Suprapubic skin (tissue), 4 donors: ENCODE measurements around the gene USP19. TPM values are rescaled to one million over a fixed set of nuclear protein-coding genes. Genes with fewer than 3 reads are reported as not detected.

ENCODE experiments used
- DNase-seq, 2 donors: peaks; one replicate each; pipeline ENCODE4 v3.0.0-alpha.2; 2019; ENCODE audit warnings: low spot score in 2 of 2
- H3K27ac ChIP-seq: fragments of 200-600 bp; sonication (generic); one replicate; pipeline ENCODE4 v1.5.1; 2019
- H3K27me3 ChIP-seq: fragments of 200-600 bp; sonication (generic); one replicate; pipeline ENCODE4 v1.5.1; 2019
- H3K36me3 ChIP-seq: fragments of 200-600 bp; sonication (generic); one replicate; pipeline ENCODE4 v1.5.1; 2019
- H3K4me1 ChIP-seq: fragments of 200-600 bp; sonication (generic); one replicate; pipeline ENCODE4 v1.5.1; 2019
- H3K4me3 ChIP-seq: fragments of 200-600 bp; sonication (generic); one replicate; pipeline ENCODE4 v1.5.1; 2019; ENCODE audit warnings: mild to moderate bottlenecking
- H3K9me3 ChIP-seq: fragments of 200-600 bp; sonication (generic); one replicate; pipeline ENCODE4 v1.5.1; 2019
- CTCF ChIP-seq, 2 donors: fragments of 200-600 bp in 1 of 2; fragments of 450-650 bp in 1 of 2; sonication (generic) in 1 of 2; IDR thresholded peaks; one replicate each; pipeline ENCODE4 v1.5.1; 2016 to 2019; ENCODE audit warnings: antibody characterized with exemption in 2 of 2, mild to moderate bottlenecking in 1 of 2, moderate library complexity in 1 of 2
- EP300 ChIP-seq: sonication (generic); formaldehyde crosslinking; IDR thresholded peaks from one replicate; pipeline ENCODE4 v1.6.1; 2017; ENCODE audit warnings: antibody characterized with exemption
- POLR2A ChIP-seq, 2 donors: fragments of 450-650 bp; IDR thresholded peaks; one replicate each; pipeline ENCODE4 v1.6.1; 2017; ENCODE audit warnings: antibody characterized with exemption in 2 of 2, mild to moderate bottlenecking in 2 of 2, moderate library complexity in 2 of 2
- POLR2AphosphoS5 ChIP-seq, 3 donors: sonication (generic); formaldehyde crosslinking; IDR thresholded peaks; one replicate each; pipeline ENCODE4 v1.6.1; 2017; ENCODE audit warnings: antibody characterized with exemption in 3 of 3
- WGBS: methylation state at CpG from one replicate; pipeline ENCODE4 v1.1.5; 2018; 5-methylcytosine and 5-hydroxymethylcytosine counted together
- total RNA-seq, 4 donors: library from RNA; depleted of rRNA; stranded (reverse); fragments of >200 nt; gene quantifications; one replicate each; pipeline ENCODE4 v1.1.0, GENCODE V29; 2016

USP19 gene
- total RNA-seq, 4 donors from 2014 or later, result 46.1 to 82.1 (median 76.0) TPM

GRCh38 chr3:49121132-49121736 lies 611 bp upstream of the USP19 start:
- DNase-seq, result no peak
- peaks cover 26% of the 10 kb centered on the region for H3K4me1 ChIP-seq
- no peaks in the 10 kb centered on the region for H3K9me3 ChIP-seq
- H3K4me3 ChIP-seq, result peak overlapping the region; percentile 62
- peak overlapping the region; percentile 89 for H3K27ac ChIP-seq
- peaks cover 75% of the 10 kb centered on the region for H3K36me3 ChIP-seq
- 75% methylated on average over 13 of the region's 17 CpGs for WGBS
- no peaks in the 10 kb centered on the region for H3K27me3 ChIP-seq
- TF ChIP-seq EP300 (no peak), CTCF (IDR thresholded peaks at IDR 0.05) (no peak), POLR2A (IDR thresholded peaks at IDR 0.05) (no peak), POLR2AphosphoS5 (IDR thresholded peaks at IDR 0.05) (no peak)

GRCh38 chr3:49120096-49120437 lies 556 bp downstream of the USP19 start:
- WGBS, result 0% methylated on average over 9 of the region's 9 CpGs
- peak overlapping the region; percentile 89 for H3K27ac ChIP-seq
- peaks cover 26% of the 10 kb centered on the region for H3K4me1 ChIP-seq
- H3K9me3 ChIP-seq, result no peaks in the 10 kb centered on the region
- H3K4me3 ChIP-seq, result peak overlapping the region; percentile 62
- H3K36me3 ChIP-seq, result peaks cover 75% of the 10 kb centered on the region
- no peaks in the 10 kb centered on the region for H3K27me3 ChIP-seq
- TF ChIP-seq POLR2A (IDR thresholded peaks at IDR 0.05) (no peak), CTCF (IDR thresholded peaks at IDR 0.05) (no peak), EP300 (no peak), POLR2AphosphoS5 (IDR thresholded peaks at IDR 0.05) (no peak)
- no peak for DNase-seq

- Histone ChIP-seq H3K4me1 (peaks cover 26% of the 10 kb centered on the region), H3K27ac (peak overlapping the region; percentile 89), H3K36me3 (peaks cover 75% of the 10 kb centered on the region), H3K27me3 (no peaks in the 10 kb centered on the region), H3K9me3 (no peaks in the 10 kb centered on the region), H3K4me3 (peak overlapping the region; percentile 62)
- no peak for TF ChIP-seq EP300
- TF ChIP-seq POLR2A (IDR thresholded peaks at IDR 0.05), result no peak
- TF ChIP-seq POLR2AphosphoS5 (IDR thresholded peaks at IDR 0.05), result no peak
- no peak for TF ChIP-seq CTCF (IDR thresholded peaks at IDR 0.05)
- WGBS, result 40% methylated on average over 3 of the region's 3 CpGs
- DNase-seq, result no peak
These were observed 1.2 kb downstream of the USP19 start for GRCh38 chr3:49119439-49119838.

GRCh38 chr3:49119036-49119435 lies 1.6 kb downstream of the USP19 start:
- H3K27me3 ChIP-seq, result no peaks in the 10 kb centered on the region
- no peaks in the 10 kb centered on the region for H3K9me3 ChIP-seq
- no peak overlapping the region for H3K4me3 ChIP-seq
- peaks cover 75% of the 10 kb centered on the region for H3K36me3 ChIP-seq
- no peak for TF ChIP-seq EP300
- TF ChIP-seq POLR2AphosphoS5 (IDR thresholded peaks at IDR 0.05), result no peak
- TF ChIP-seq CTCF (IDR thresholded peaks at IDR 0.05), result no peak
- TF ChIP-seq POLR2A (IDR thresholded peaks at IDR 0.05), result no peak
- DNase-seq, result no peak
- WGBS, result 77% methylated on average over 10 of the region's 10 CpGs
- peak overlapping the region; percentile 89 for H3K27ac ChIP-seq
- H3K4me1 ChIP-seq, result peaks cover 26% of the 10 kb centered on the region

GRCh38 chr3:49112262-49112661 lies 8.4 kb downstream of the USP19 start:
- H3K9me3 ChIP-seq, result no peaks in the 10 kb centered on the region
- no peak overlapping the region for H3K27ac ChIP-seq
- no peaks in the 10 kb centered on the region for H3K27me3 ChIP-seq
- no peak overlapping the region for H3K4me3 ChIP-seq
- no peak for TF ChIP-seq POLR2AphosphoS5 (IDR thresholded peaks at IDR 0.05)
- TF ChIP-seq POLR2A (IDR thresholded peaks at IDR 0.05), result no peak
- no peak for TF ChIP-seq EP300
- no peak for TF ChIP-seq CTCF (IDR thresholded peaks at IDR 0.05)
- 86% methylated on average over 13 of the region's 14 CpGs for WGBS
- H3K36me3 ChIP-seq, result peaks cover 99% of the 10 kb centered on the region
- no peaks in the 10 kb centered on the region for H3K4me1 ChIP-seq
- DNase-seq, result no peak
